Activated naive CD4-positive, alpha-beta T cell treated with anti-CD3 and anti-CD28 coated beads, Interleukin-2, amount 50 U/mL, for 72 hours (primary cell): ENCODE measurements around the gene FZD8. TPM values are rescaled to one million over a fixed set of nuclear protein-coding genes. Genes with fewer than 3 reads are reported as not detected.

Source experiments
- ATAC-seq, 2 donors: fragments of 150-1000 bp; cut with Tn5 transposase; 2 replicates each; pipeline ENCODE4 v1.10.0; 2021; ENCODE audit warnings: mild to moderate bottlenecking in 2 of 2, moderate library complexity in 2 of 2
- DNase-seq, 2 donors: peaks; one replicate each; pipeline ENCODE4 v3.0.0; 2021 to 2022; ENCODE audit warnings: low spot score in 2 of 2
- H3K27ac Mint-ChIP-seq, 2 donors: one replicate each; pipeline ENCODE4 v1.8.0; 2022; ENCODE audit warnings: mild to moderate bottlenecking in 2 of 2, mixed read lengths in 2 of 2
- H3K36me3 Mint-ChIP-seq, 2 donors: one replicate each; pipeline ENCODE4 v1.8.0; 2022; ENCODE audit warnings: mixed read lengths in 2 of 2
- H3K9me3 Mint-ChIP-seq, 2 donors: one replicate each; pipeline ENCODE4 v1.8.0; 2022; ENCODE audit warnings: mixed read lengths in 2 of 2
- total RNA-seq, 2 donors: library from RNA; stranded (reverse); gene quantifications; one replicate each; pipeline ENCODE4 v1.2.3, GENCODE V29; 2022

The FZD8 gene
- total RNA-seq, 2 donors from 2014 or later = 0.14 to 0.18 TPM

DNA sequence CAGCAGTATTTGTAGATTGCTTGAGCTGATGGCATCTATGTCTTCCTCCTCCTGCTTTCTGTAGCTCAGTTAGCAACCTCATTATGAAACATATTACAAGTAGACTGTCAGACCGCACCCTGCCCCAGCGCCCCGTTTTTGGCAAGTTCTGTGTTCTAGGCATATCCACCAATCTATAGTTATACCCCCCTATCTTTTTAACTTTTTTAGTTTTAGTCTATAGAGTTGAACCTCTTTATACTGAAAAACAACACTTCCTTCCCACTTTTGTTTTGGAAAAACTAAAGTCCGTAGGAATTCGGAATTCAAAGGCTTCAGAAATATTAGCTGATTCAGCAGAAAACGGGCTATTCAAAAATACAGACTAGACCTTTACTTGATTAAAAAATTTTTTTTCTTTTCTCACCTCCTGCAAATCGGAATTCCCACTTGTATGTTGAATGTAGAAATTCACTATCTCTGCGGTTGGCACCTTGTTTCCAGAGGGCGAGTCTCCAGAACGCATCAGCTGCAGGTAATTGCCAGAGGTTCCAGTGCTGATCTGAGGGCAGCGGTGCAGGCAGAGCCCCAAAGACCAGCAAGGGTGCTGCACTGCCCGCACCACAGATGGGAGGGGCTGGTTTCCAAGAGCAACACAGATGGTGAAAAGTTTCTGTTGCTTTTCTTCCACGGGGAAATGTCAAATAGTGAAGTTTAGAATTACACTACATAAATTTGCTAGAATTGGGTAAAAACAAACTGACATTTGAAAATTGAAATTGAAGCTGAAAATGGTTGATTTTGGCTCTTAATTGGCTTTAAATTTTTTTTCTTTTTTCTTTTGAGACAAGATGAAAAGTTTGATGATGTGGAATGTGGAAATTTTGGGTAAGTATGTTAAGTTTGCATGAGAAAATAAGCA is 2.2 kb upstream of the FZD8 start:
- no peaks in the 10 kb centered on the region for H3K36me3 Mint-ChIP-seq
- ATAC-seq = no peak
- DNase-seq = no peak
- H3K27ac Mint-ChIP-seq = no peak overlapping the region
- no peaks in the 10 kb centered on the region for H3K9me3 Mint-ChIP-seq

DNA sequence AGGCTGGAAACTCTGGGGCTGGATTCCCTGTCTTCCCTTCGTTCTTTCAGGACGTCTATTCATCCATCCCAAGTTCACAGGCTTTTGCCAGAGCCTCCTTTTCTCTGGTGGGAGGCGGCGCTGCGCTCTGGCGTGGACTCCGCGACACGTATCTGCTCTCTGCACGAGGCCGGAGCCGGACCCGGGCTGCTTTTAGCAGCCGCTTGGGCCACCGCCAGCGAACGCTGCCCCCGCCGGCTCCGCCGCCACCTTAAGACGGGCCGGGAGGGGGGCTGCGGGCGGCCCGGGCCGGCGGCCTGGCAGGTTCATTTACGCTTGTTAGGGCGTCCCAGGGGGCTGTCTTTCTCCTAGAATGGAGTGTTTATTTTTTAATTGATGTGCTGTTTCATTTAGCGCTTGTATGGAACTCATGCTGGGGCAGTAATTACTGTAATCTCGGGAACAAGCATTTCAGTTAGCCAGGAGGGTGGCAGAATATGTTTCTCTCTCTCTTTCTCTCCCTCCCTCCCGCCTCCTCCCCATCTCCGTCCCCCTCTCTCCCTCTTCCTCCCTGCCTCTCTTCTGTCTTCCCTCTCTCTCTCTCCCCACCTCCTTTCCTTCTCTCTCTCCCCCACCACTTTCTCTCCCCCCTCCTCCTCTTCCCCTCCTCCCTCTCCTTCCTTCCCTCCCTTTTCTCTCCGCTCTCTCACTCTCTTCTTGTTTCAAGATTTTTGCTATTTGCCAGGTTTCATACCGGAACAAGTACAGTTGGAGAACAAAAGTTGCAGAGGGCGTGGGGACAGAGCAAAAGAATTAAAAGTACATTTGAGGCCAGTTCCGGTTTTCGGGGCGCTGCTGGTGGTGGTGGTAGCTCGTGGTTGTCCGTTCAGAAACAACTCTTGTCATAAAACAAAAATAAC is 1.3 kb upstream of the FZD8 start:
- Mint-ChIP-seq H3K9me3 (no peaks in the 10 kb centered on the region), H3K36me3 (no peaks in the 10 kb centered on the region), H3K27ac (no peak overlapping the region)
- no peak for ATAC-seq
- peak in 1 of 2 donors; percentile 6 for DNase-seq

DNA sequence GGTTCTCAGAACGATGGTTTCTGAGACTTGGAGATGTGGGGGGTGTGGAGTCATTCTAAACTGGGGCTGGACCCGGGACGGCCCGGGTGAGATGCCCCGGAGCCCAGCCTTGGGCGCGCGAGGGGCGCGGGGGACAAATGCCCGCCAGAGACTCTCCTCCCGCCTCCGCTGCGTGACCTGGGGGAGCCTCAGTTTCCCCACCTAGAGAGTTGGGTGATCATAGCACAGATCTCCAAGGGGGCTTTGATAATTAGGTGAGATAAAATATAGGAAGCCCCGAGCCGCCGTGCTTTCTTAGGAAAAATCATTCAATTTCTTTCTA is 658 bp upstream of the FZD8 start:
- DNase-seq (no peak), ATAC-seq (no peak)
- Mint-ChIP-seq H3K27ac (no peak overlapping the region), H3K9me3 (no peaks in the 10 kb centered on the region), H3K36me3 (no peaks in the 10 kb centered on the region)

DNA sequence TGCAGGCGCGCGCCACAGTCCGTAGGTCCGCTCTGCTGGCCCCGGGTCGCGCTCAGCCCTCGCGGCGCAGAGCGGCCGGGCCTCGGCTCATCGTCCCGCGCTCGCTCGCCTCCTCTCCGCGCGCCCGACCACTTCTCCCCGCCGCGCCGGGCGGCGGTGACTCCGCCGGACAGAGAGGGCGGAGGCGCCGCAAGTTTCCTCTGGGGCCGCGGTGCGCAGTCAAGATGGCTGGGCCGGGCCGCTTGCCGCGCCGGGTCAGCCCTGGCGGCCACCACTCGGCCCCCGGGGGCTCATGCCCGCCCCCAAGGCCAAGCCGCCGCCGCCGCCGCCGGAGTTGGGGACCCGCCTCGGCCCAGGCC is 441 bp downstream of the FZD8 start:
- H3K36me3 Mint-ChIP-seq = no peaks in the 10 kb centered on the region
- DNase-seq (peak in 1 of 2 donors; percentile 30), ATAC-seq (peak; percentile 10 to 28)
- H3K9me3 Mint-ChIP-seq = no peaks in the 10 kb centered on the region
- no peak overlapping the region for H3K27ac Mint-ChIP-seq

DNA sequence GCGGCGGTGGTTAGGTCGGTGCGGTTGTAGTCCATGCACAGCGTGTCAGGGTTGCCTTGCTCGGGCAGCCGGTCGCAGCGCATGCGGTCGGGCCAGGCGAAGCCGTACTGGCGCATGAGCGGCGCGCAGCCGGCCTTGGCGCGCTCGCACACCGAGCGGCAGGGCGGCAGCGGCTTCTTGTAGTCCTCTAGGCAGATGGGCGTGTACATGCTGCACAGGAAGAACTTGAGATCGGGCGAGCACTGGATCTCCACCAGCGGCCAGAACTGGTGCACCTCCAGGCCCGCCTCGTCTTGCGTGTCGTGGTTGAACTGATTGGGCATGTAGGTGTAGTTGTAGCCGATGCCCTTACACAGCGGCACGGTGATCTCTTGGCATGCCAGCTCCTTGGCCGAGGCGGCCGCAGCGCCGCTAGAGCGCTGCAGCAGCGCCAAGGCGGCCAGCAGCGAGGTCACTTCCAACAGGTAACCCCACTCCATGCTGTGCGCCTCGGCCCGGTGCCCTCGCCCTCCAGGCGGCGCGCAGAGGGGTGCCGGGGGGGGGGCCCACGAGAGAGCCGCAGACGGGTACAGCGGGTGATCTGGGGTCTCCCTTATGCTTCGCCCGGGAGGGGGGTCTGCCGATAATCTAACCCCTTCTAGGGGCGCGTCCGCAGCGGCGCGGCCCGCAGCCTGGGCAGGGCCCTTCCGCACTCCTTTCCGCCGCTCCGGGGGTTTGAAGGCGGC is 983 bp downstream of the FZD8 start:
- H3K27ac Mint-ChIP-seq = no peak overlapping the region
- ATAC-seq = peak; percentile 35 to 68
- H3K9me3 Mint-ChIP-seq = no peaks in the 10 kb centered on the region
- no peaks in the 10 kb centered on the region for H3K36me3 Mint-ChIP-seq
- DNase-seq = peak in 1 of 2 donors; percentile 51

DNA sequence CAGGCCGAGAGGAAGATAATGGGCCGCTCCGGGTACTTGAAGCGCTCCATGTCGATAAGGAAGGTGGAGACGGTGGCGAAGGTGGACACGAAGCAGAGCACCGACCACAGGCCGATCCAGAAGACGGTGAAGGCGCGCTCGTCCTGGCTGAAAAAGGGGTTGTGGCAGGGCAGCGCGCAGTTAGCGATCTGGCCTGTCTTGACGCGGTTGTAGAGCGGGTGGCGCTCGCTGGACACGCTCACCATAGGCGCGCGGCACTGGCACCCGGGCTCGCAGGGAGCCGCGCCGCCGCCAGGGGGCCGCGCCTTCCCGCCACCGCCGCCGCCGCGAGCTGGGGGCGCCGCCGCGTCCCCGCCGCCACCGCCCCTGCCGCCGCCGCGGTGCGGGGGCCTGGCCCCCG is 1.6 kb downstream of the FZD8 start:
- peak in 1 of 2 donors; percentile 64 for DNase-seq
- Mint-ChIP-seq H3K27ac (no peak overlapping the region), H3K36me3 (no peaks in the 10 kb centered on the region), H3K9me3 (no peaks in the 10 kb centered on the region)
- peak; percentile 45 to 53 for ATAC-seq

DNA sequence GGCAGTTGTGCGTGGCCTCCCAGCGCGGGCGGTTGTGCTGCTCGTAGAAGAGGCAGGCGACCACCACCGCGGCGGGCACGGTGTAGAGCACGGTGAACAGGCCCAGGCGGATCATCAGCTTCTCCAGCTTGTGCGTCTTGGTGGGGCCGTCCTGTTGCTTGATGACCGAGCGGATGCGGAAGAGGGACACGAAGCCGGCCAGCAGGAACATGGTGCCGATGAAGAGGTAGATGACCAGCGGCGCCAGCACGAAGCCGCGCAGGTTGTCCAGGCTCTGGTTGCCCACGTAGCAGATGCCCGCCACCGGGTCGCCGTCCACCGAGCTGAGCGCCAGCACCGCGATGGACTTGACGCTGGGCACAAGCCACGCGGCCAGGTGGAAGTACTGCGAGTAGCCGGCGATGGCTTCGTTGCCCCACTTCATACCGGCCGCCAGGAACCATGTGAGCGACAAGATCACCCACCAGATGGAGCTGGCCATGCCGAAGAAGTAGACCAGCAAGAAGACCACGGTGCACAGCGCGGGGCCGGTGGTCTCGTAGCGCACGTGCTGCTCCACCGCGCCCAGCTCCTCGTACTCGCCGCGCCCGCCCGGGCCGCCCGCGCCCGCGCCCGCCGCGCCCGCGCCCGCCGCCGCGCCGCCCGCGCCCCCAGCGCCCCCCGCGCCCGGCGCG is 2.2 kb downstream of the FZD8 start:
- DNase-seq (peak in 1 of 2 donors; percentile 11), ATAC-seq (no peak)
- H3K9me3 Mint-ChIP-seq = no peaks in the 10 kb centered on the region
- H3K27ac Mint-ChIP-seq = no peak overlapping the region
- H3K36me3 Mint-ChIP-seq = no peaks in the 10 kb centered on the region

DNA sequence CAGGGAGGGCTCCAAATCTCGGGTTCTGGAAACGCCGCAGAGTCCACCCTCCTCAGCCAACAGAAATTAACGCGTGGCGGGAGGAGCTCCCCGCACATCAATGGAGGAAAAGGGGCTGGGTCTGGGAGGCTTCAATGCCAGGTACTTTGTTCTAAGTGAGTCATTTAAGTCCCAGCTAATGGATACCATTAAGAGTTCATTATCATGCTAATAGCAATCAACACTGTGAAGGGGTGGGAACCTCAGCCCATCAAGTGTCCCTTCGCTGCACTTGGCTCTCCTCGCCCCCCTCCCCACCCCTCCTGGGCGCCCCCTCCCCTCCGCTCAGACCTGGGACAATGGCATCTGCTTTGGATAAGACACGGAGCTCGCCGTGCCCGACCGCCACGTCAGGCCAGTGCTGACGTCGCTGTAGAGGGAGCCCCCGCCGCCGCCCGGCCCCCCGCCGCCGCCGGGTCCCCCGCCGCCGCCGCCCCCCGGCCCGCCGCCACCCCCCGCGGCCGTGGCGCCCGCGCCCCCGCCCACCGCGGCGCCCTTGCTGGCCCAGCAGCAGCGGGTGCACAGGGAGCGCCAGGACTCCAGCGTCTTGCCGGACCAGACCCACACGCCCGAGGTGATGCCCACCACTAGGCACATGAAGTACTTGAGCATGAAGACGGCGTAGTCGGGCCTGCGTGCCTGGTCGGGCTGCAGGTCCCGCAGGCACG is 2.9 kb downstream of the FZD8 start:
- no peaks in the 10 kb centered on the region for H3K36me3 Mint-ChIP-seq
- no peak overlapping the region for H3K27ac Mint-ChIP-seq
- H3K9me3 Mint-ChIP-seq = no peaks in the 10 kb centered on the region
- no peak for ATAC-seq
- no peak for DNase-seq

DNA sequence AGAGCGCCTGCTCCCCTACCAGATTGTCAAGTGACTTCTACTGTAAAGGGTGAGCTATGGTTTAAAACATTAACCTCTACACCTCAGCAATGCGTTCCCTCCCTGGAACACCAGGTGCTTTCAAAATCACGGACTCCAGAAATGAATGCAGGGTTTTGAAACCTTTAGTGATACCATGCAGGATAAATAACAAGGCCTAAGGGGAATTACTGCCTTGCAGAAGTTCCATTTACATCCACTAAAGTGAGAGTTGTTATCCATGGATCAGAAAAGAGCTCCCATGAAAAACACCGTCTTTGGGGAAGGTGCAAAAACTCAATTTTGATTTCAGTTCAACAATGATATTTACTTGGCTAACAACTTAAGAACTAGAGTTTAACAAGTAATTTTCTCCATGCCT is 4.0 kb downstream of the FZD8 start:
- no peak for ATAC-seq
- Mint-ChIP-seq H3K36me3 (no peaks in the 10 kb centered on the region), H3K9me3 (no peaks in the 10 kb centered on the region), H3K27ac (no peak overlapping the region)
- DNase-seq = no peak

DNA sequence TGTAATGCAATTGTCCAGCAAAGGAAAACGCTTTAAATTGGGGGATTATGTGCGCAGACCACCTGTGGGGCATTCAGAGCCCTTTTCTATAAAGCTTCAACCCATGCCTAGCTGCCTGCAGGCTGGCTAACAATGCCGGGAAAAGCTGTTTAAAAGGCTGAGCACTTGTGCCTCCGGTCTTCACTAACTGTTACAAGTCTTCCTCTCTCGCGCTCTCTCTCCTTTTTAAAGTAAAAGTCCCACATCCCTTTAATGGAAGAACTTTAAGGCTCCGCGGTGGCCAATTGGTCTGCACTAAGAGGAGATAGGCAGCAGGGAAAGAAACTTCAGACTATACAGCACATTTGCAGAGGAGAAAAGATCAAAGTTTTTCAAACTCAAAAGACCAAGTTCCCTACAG is 4.6 kb downstream of the FZD8 start:
- Mint-ChIP-seq H3K9me3 (no peaks in the 10 kb centered on the region), H3K27ac (no peak overlapping the region), H3K36me3 (no peaks in the 10 kb centered on the region)
- DNase-seq (no peak), ATAC-seq (no peak)

DNA sequence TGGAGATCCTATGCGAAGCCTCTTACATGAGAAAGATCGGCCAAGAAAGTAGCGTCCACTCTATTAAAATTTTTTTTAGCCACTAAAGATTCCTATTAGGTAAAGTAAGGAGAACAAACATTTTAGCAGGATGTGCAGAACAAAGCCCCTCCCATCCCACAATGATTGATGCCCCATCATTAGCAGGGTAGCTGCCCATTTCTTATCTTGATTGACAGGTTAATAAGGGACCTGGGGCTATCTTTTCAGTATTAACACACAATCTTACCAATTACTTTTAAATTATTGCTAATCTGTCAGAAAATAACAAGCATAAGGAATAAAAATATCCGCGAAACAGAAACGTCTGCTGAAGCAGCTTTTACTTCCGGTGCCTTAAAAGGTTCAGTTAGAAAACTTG is 5.1 kb downstream of the FZD8 start:
- DNase-seq (no peak), ATAC-seq (no peak)
- H3K27ac Mint-ChIP-seq = no peak overlapping the region
- H3K9me3 Mint-ChIP-seq = no peaks in the 10 kb centered on the region
- no peaks in the 10 kb centered on the region for H3K36me3 Mint-ChIP-seq

DNA sequence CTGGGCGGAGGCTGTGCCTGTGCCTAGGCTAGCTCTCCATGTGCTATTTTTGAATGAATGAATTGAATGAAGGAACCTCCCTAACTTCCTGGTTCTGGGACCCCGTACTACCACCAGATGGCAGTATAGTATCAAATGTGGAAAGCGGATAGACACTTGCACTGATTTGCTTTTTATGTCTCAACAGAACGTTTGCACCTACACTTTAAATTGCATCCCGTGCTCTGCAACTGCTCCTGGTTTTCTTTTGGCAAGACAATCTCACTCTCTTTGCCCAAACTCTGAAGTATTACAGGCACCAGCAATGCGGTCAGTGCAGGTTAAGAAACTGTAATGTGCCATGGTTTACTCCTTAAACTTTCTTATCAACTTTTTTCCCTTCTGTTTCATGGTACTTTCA is 6.5 kb downstream of the FZD8 start:
- ATAC-seq (peak; percentile 66 to 77), DNase-seq (peak in 1 of 2 donors; percentile 64)
- no peaks in the 10 kb centered on the region for H3K9me3 Mint-ChIP-seq
- no peaks in the 10 kb centered on the region for H3K36me3 Mint-ChIP-seq
- H3K27ac Mint-ChIP-seq = no peak overlapping the region

DNA sequence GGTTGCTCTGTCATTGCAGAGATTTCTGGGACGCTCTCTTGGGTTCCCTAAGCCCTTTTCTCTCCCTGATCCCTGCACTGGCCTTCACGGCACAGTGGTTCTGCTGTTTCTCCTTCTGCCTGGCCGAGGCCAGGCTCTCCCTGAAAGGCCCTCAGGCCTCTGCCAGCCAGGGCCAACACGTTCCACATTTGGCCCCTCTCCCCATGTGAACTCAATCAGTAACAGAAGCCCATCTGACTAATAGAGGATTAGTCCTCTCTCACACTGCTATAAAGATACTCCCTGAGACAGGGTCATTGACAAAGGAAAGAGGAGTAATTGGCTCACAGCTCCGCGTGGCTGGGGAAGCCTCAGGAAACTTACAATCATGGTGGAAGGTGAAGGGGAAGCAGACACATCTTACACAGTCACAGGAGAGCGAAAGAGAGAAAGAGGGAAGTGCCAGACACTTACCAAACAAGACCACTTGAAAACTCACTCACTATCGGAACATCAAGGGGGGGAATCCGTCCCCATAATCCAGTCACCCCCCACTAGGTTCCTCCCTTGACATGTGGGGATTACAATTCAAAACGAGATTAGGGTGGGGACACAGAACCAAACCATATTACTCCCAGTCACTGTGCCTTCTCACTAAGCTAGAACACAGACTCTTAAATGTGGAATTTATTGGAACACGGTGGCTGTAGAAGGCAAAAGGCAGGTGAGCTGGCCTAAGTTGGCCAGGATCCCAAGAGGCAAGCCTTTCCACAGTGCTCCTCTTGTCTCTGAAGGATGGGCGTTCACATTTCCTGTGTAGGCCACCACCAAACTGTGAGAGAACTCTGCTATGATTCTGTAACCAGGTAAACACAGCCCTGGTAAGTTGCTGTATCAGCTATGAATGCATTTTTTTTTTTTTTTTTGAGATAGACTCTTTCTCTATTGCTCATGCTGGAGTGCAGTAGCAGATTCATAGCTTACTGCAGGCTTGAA is 8.8 kb downstream of the FZD8 start:
- DNase-seq = no peak
- Mint-ChIP-seq H3K27ac (no peak overlapping the region), H3K9me3 (no peaks in the 10 kb centered on the region), H3K36me3 (no peaks in the 10 kb centered on the region)
- ATAC-seq = no peak

DNA sequence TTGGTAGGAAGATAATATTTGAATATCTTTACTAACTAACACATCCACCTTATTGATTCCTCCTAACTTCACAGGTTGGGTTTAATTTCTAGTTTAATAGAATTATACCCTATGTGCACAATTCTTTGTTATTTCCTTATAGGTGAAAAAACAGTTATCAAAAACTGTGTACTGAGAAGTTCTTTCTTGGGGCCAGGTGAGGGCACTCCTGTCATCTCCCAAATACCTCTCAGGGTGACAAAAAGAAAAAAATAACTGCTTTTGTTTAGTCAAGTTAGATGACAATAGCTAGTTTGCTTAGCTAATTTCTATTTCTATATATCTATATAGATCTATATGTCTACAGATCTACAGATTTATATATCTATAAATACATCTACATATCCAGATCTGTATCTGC is 10.1 kb downstream of the FZD8 start:
- Mint-ChIP-seq H3K9me3 (no peaks in the 10 kb centered on the region), H3K27ac (no peak overlapping the region), H3K36me3 (no peaks in the 10 kb centered on the region)
- DNase-seq = no peak
- no peak for ATAC-seq

DNA sequence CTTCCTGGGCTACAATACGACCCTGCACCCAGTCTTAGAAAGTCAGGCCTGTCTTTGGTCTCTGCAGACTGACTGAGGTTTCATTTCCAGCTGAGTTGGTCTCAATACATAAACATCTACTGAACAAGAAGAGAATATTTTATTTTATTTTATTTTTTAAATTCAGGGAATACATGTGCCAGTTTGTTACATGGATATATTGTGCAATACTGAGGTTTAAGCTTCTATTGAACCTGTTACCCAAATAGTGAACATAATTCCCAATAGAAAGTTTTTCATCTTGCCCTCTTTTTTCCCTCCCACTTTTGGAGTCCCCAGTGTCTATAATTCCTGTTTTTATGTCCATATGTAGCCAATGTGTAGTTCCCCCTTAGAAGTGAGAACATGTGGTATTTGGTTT is 10.7 kb downstream of the FZD8 start:
- DNase-seq = no peak
- Mint-ChIP-seq H3K27ac (no peak overlapping the region), H3K36me3 (no peaks in the 10 kb centered on the region), H3K9me3 (no peaks in the 10 kb centered on the region)
- ATAC-seq = no peak
